Dendritic cell treated with granulocyte-macrophage colony-stimulating factor and Interleukin-4, amounts not matched to agents 40 ng/mL and 50 ng/mL, for 4 days (primary cell): ENCODE measurements around the gene PTPRN2.
"Not testable (repeated sequence)": the region's sequence is repeated elsewhere in the genome, so short reads cannot be mapped to it uniquely, and the experiment has no call there.

Experiments
- H3K27ac Mint-ChIP-seq: one replicate; pipeline ENCODE4 v1.8.0; 2022; ENCODE audit warnings: mild to moderate bottlenecking, mixed read lengths
- H3K27me3 Mint-ChIP-seq: one replicate; pipeline ENCODE4 v1.8.0; 2022; ENCODE audit warnings: mild to moderate bottlenecking, mixed read lengths
- H3K36me3 Mint-ChIP-seq: one replicate; pipeline ENCODE4 v1.8.0; 2022; ENCODE audit warnings: low read depth, mixed read lengths
- H3K4me1 Mint-ChIP-seq: one replicate; pipeline ENCODE4 v1.8.0; 2022; ENCODE audit warnings: low read depth, mixed read lengths
- H3K4me3 Mint-ChIP-seq: one replicate; pipeline ENCODE4 v1.8.0; 2022; ENCODE audit warnings: mild to moderate bottlenecking, moderate library complexity, mixed read lengths
- H3K9me3 Mint-ChIP-seq: one replicate; pipeline ENCODE4 v1.8.0; 2022; ENCODE audit warnings: mixed read lengths
- intact Hi-C: fragments of 100-400 bp; cut with micrococcal nuclease; formaldehyde crosslinking; loops from one replicate; pipeline ENCODE4 v1.15.0; 2022

The PTPRN2 gene

DNA sequence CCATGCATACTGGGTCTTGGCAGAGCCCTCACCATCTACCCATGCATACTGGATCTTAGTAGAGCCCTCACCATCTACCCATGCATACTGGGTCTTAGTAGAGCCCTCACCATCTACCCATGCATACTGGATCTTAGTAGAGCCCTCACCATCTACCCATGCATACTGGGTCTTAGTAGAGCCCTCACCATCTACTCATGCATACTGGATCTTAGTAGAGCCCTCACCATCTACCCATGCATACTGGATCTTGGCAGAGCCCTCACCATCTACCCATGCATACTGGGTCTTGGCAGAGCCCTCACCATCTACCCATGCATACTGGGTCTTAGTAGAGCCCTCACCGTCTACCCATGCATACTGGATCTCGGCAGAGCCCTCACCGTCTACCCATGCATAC is 890.3 kb downstream of the PTPRN2 start:
- intact Hi-C loops, H3K27ac Mint-ChIP-seq, H3K4me3 Mint-ChIP-seq, H3K9me3 Mint-ChIP-seq, H3K36me3 Mint-ChIP-seq, H3K4me1 Mint-ChIP-seq: not testable (repeated sequence)
- H3K27me3 Mint-ChIP-seq = peaks cover 38% of the 10 kb centered on the region

- H3K4me3 Mint-ChIP-seq, H3K4me1 Mint-ChIP-seq, H3K27ac Mint-ChIP-seq, intact Hi-C loops, H3K9me3 Mint-ChIP-seq, H3K36me3 Mint-ChIP-seq: not testable (repeated sequence)
- H3K27me3 Mint-ChIP-seq = peaks cover 46% of the 10 kb centered on the region
These were observed 892.0 kb downstream of the PTPRN2 start for GRCh38 chr7:157695609-157696008.

DNA sequence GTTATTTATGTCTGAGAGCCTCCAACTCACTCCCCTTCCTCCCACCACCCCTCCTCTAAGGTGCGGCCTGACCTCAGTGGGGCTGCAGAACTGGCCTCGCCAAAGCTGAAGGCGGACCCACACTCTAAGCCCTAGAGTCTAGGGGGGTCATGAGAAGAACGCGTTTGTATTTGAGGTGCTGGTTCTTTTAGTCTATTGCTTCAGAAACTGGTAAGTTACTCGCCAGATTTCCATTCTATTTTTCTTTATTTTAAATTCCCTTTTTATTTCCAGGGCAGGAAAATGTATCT is 893.3 kb downstream of the PTPRN2 start:
- intact Hi-C loops = no loop called here
- Mint-ChIP-seq H3K27ac (no peak overlapping the region), H3K36me3 (no peaks in the 10 kb centered on the region), H3K9me3 (no peaks in the 10 kb centered on the region), H3K27me3 (peaks cover 48% of the 10 kb centered on the region), H3K4me3 (no peak overlapping the region), H3K4me1 (no peaks in the 10 kb centered on the region)

GRCh38 chr7:157693521-157694375 is 893.9 kb downstream of the PTPRN2 start:
- Mint-ChIP-seq H3K36me3 (no peaks in the 10 kb centered on the region), H3K27me3 (peaks cover 51% of the 10 kb centered on the region), H3K27ac (no peak overlapping the region), H3K4me1 (no peaks in the 10 kb centered on the region), H3K4me3 (no peak overlapping the region), H3K9me3 (no peaks in the 10 kb centered on the region)
- intact Hi-C loops = no loop called here

DNA sequence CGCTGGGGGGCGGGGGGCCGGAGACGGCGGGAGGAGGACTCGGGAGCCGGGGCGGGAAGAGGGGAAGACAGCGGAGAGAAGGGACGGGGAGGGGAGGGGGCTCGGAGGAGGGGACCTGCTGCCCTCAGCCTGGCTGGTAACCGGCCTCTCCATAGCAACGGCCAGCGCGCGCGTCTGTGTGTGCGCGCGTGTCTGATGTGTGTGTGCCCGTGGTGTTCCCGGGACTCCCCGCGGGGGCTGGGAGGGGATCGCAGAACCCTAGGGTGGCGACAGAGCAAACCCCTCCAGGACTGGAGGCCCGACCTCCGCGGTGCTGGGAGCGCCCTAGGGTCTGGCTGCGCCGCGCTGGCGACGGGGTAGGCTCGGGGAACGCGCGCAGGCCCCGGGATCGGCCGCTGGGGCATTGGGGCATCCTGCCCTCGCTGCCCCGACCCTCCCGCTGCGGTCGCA is 894.5 kb downstream of the PTPRN2 start:
- H3K27ac Mint-ChIP-seq = no peak overlapping the region
- no peaks in the 10 kb centered on the region for H3K4me1 Mint-ChIP-seq
- no peaks in the 10 kb centered on the region for H3K36me3 Mint-ChIP-seq
- intact Hi-C loops = no loop called here
- H3K27me3 Mint-ChIP-seq = peaks cover 58% of the 10 kb centered on the region
- H3K4me3 Mint-ChIP-seq = no peak overlapping the region
- no peaks in the 10 kb centered on the region for H3K9me3 Mint-ChIP-seq

DNA sequence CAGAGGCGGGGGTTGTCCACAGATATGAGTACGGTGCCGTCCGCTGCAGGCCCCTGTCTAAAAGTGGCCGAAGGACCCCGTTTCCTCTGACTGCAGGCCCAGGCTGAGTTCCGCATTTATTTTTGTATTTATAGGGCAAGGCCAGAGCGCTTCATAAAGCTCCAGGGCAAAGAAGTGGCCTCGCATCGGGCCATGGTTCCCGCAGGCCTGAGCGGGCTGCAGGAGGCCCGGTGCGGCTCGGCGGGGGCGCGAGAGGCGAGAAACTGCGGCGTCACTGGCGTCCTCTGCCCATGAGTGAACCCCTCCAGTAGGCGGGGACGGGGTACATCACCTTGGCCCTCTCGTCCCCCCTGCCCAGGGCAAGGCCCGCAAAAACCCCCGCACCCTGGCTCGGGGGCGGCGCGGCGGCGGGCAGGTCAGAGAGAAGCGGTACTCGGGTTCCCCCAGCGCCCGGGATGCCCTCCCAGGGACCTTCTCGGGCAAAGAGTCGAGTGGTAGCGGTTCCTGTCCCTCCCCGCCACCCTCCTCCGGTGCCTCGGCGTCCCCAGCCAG is 895.1 kb downstream of the PTPRN2 start:
- Mint-ChIP-seq H3K4me3 (no peak overlapping the region), H3K9me3 (no peaks in the 10 kb centered on the region), H3K4me1 (no peaks in the 10 kb centered on the region), H3K36me3 (no peaks in the 10 kb centered on the region), H3K27ac (no peak overlapping the region), H3K27me3 (peaks cover 63% of the 10 kb centered on the region)
- intact Hi-C loops = no loop called here

DNA sequence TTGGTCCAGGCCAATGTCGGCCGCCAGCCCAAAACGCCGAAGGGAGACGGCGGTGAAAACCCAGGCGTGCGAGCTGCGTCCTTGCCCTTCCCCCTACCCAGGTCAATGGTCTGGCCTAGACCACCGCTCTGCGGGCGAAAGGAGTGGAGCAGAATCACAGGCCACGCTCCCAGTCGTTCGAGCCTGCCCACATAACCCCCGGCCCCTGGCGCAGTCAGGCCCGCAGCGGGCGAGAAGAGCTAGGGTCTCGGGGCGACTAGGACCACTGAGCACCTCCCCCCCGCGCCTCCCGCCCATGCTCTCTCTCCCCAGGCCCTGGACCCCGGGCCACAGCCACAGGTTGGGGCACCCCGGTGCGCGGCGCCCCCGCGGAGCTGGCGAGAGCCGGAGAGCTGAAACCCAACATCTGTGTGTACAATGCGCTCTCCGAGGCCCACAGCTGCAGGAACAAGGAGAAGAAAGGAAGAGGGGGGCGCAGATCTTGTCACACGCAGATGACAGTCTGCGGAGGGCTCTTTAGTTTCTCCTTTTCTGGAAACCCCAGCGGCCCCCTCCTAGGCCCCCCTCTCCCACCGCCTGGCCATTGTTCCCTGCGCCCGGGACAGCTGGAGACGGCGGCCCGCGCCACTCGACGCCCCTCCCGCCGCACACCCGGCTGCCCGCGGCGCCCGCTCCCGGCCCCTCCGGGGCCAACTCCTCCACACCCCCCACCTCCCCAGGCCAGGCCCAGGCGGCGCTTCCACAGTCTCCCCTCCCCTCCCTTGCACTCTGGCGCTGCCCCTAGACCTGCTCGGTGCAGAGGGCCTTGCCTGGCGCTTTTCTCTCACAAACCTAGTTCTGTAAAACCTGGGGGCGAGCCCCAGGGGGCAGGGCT is 895.8 kb downstream of the PTPRN2 start:
- intact Hi-C loops = no loop called here
- no peak overlapping the region for H3K4me3 Mint-ChIP-seq
- no peak overlapping the region for H3K27ac Mint-ChIP-seq
- H3K27me3 Mint-ChIP-seq = peaks cover 69% of the 10 kb centered on the region
- H3K9me3 Mint-ChIP-seq = no peaks in the 10 kb centered on the region
- no peaks in the 10 kb centered on the region for H3K36me3 Mint-ChIP-seq
- no peaks in the 10 kb centered on the region for H3K4me1 Mint-ChIP-seq

DNA sequence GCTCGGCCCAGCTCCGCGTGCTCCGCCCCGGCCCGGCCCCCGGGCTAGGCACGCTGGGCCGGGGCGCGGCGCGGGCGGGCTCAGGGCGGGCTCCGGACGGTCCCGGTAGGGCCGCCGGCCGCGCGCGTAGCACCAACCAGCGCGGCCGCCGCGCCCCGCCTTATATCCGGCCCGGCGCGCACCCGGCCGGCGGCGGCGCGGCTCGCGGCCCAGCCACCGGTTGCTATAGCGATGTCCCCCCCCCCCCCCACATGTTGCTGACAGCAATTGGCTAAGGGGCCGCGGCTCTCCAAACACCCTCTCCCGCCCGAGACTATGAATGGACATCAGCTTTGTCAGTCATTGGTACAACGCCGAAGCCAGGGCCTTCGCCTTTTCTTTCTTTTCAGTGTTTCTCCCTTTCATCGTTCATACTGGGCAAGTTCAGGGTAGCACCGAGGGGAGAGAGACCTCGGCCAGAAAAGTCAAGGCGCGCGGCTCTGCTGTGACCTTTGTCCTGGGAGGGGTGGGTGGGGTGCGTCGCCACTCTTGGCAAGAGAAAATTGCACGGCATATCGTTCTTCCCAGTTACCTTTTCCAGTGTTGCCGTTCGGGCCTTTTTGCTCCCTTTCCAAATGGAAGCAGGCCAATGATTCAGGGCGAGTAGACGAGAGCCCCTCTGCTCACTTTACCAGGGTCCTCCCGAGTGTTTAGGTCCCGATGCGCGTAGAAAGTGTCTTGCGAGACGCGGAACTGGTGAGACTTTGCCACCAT is 896.6 kb downstream of the PTPRN2 start:
- Mint-ChIP-seq H3K27ac (no peak overlapping the region), H3K4me3 (no peak overlapping the region), H3K4me1 (peaks cover 5% of the 10 kb centered on the region), H3K27me3 (peaks cover 77% of the 10 kb centered on the region), H3K9me3 (no peaks in the 10 kb centered on the region), H3K36me3 (no peaks in the 10 kb centered on the region)
- intact Hi-C loops = no loop called here

DNA sequence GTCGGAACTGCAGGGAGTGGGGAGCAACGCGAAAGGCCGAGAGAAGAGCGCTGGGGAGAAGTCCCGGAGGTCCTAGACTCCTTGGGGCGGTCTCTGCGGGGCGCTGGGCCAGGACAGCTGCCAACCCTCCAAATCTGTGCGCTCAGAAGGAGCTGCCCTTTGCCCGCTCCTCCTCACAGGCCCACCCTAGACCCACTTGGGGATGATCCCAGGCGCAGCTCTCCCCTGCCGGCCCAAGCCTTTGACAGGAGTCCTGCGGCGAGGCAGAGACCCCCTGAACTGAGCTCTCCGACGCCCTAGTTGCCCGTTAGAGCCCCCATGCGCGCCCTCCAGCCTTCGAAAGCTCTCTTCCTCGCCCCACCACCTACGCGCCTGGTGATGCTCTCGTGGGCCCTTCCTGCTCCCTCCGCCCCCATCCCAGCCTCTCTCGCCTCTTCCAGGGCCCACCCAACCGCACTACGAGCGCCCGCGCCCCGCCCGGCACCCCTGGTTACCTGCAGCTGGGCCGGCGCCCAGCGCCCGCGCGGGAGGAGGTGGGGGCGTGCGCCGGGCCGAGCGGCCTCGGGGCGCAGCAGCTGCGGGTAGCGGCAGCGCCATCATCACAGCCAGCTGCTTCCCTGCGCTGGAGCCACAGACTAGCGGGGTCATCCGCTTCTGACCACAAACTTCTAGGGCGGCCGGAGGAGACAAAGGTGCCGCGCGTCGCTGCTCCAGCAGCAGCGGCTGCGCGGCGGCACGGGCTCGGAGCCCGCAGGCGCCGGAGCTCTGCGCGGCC is 897.4 kb downstream of the PTPRN2 start:
- Mint-ChIP-seq H3K27ac (no peak overlapping the region), H3K27me3 (peaks cover 81% of the 10 kb centered on the region), H3K9me3 (no peaks in the 10 kb centered on the region), H3K4me3 (no peak overlapping the region), H3K36me3 (no peaks in the 10 kb centered on the region), H3K4me1 (peaks cover 5% of the 10 kb centered on the region)
- intact Hi-C loops = no loop called here

DNA sequence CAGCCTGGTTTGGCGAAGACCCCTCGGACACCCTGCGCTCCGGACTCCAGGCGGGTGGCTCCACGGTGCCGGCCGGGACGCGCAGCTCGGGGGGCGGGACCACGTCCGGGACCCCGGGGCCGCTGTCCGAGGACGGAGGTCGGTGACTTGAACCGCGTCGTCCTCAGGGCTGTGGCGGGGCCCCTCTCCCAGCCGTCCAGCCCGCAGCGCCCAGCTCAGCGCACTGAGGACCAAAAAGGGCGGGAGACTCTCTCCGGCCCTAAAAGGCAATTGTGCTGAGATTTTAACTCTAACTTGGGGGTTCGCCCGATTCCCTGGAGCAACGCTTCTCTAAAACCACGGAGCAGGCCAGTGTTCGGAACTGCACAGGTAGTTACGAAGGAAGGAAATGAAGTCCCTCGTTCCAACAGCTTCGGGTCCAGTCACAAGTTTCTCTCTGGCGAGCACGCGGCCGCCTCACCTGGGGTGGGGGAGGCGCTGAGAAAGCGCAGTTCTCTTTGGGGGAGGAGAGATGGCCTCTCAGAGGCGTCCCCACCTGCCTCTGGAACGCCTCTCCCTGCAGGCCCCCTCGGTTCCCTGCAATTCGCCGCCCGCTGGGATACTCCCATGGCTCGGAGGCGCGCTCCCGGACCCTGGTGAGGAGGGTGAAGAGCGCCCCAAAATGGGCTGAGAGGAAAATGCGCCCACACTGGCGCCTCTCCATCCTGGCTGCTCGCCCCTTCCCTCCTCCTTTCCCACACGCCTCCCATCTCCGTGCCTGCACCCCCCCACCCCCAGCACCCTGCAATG is 898.2 kb downstream of the PTPRN2 start:
- Mint-ChIP-seq H3K27me3 (peaks cover 82% of the 10 kb centered on the region), H3K4me1 (peaks cover 5% of the 10 kb centered on the region), H3K9me3 (no peaks in the 10 kb centered on the region), H3K4me3 (no peak overlapping the region), H3K36me3 (no peaks in the 10 kb centered on the region), H3K27ac (no peak overlapping the region)
- intact Hi-C loops = no loop called here

DNA sequence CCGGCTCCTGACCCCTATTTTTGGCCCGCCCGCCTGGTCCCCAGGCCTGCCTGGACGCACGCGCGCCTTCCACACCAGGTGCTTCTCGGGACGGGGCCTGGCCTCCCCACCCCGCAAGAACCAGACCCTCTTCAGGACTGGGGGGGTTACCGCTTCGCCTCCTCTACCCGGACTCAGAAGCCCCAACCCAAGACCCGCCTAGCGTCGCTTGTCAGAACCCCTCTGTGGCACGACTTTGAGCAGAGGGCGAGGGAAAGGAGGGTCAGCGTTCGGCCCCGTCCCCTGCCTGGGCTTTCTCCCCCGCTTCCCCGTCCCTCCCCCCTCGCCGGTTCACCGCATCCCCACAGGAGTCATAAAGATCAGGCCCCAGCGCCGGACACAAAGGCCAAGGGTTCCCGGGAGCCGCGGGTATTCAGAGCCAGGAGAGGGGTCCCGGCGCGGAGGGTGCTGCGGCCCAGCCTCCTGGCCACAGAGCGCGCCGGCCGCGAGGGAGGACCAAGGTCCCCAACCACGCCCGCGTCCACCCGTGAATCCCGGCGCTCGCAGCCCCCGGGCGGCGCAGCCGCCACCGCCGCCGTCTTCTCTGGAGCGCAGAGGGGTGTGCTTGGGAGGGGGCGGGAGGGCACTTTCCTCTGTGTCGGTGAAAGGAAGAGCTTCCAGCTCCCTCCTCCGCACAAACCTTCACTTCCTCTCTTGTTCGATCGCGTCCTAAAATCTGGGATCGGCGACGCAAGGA is 898.9 kb downstream of the PTPRN2 start:
- no peak overlapping the region for H3K4me3 Mint-ChIP-seq
- H3K36me3 Mint-ChIP-seq = no peaks in the 10 kb centered on the region
- H3K9me3 Mint-ChIP-seq = no peaks in the 10 kb centered on the region
- H3K27me3 Mint-ChIP-seq = peaks cover 80% of the 10 kb centered on the region
- intact Hi-C loops = no loop called here
- no peak overlapping the region for H3K27ac Mint-ChIP-seq
- H3K4me1 Mint-ChIP-seq = peaks cover 10% of the 10 kb centered on the region

DNA sequence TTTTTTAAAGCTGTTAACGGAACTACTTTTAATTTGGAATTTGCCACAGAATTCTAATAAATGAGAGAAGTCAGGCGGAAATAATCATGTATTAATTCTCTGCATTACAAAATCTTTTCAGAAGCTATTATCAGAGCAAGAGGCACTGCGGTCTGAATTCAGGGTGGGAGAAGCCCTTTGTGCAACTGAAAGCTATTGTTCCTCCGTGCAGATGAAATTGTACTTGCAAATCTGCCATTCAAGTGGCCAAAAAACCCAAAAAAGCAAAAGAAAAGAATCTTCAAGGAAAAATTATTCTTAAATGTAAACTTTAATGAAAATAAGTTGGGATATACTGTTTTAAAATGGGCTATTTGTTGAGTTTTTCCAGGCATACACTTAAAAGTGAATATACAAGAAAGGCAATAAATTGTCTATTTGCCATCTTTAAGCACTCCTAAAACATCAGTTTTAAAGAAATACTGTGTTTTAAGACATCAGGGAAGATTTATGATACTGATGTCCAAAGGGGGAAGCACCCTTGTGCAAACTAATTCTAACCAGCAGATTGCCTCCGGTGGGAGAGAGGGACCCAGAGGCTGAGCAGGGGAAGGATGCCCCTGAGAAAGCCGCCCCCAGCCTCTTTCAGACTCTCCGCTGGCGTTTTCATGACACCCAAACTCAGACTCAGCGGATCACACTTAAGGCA is 899.6 kb downstream of the PTPRN2 start:
- Mint-ChIP-seq H3K4me1 (peaks cover 10% of the 10 kb centered on the region), H3K27me3 (peaks cover 83% of the 10 kb centered on the region), H3K9me3 (no peaks in the 10 kb centered on the region), H3K4me3 (no peak overlapping the region), H3K36me3 (no peaks in the 10 kb centered on the region), H3K27ac (no peak overlapping the region)
- intact Hi-C loops = no loop called here
